HEK293 (cell line): ENCODE results near the gene ARHGDIB.

ENCODE experiments used
- CTCF ChIA-PET: fragments of 350-600 bp; formaldehyde crosslinking; extraction: SDS; loops from one replicate; lab custom pipeline; 2021; ENCODE audit warnings: antibody characterized with exemption; lab: Yijun Ruan, JAX
- POLR2A ChIA-PET: fragments of 300-600 bp; formaldehyde crosslinking; extraction: SDS; loops from one replicate; lab custom pipeline; 2020; ENCODE audit warnings: antibody characterized with exemption, inconsistent platforms; lab: Yijun Ruan, JAX
- H3K27ac ChIP-seq: fragments of 200-500 bp; sonication (Bioruptor generic); 2 replicates; pipeline ENCODE4 v1.5.1; 2014; ENCODE audit warnings: low read depth, low read length, control low read depth, inconsistent platforms; ENCODE audit errors: extremely low read depth
- H3K36me3 ChIP-seq, 2 experiments: fragments of 200-500 bp in 1 of 2; sonication (Bioruptor generic) in 1 of 2; 1 replicate in 1 of 2; 2 replicates in 1 of 2; pipeline ENCODE4 v1.5.1; 2014 to 2017; ENCODE audit warnings: inconsistent platforms in 2 of 2, low read length in 2 of 2; ENCODE audit not compliant: control insufficient read depth in 2 of 2, insufficient read depth in 1 of 2
- H3K4me1 ChIP-seq: fragments of 200-500 bp; sonication (Bioruptor generic); 2 replicates; pipeline ENCODE4 v1.5.1; 2014; ENCODE audit warnings: mild to moderate bottlenecking, low read length, inconsistent platforms; ENCODE audit not compliant: control insufficient read depth, insufficient read depth
- H3K4me3 ChIP-seq: 2 replicates; pipeline ENCODE4 v1.5.1; 2011; ENCODE audit warnings: low read depth, mild to moderate bottlenecking, control low read depth, low read length, moderate library complexity
- H3K9me3 ChIP-seq: fragments of 200-500 bp; sonication (Bioruptor generic); 2 replicates; pipeline ENCODE4 v1.5.1; 2014; ENCODE audit warnings: low read depth, low read length, inconsistent platforms; ENCODE audit not compliant: control insufficient read depth, insufficient read depth
- GFI1B ChIP-seq: fragments of 450-650 bp; formaldehyde crosslinking; IDR thresholded peaks from 2 replicates; pipeline ENCODE4 v1.5.1; 2016; ENCODE audit warnings: missing biosample characterization, missing genetic modification characterization
- GLI2 ChIP-seq: fragments of 450-650 bp; formaldehyde crosslinking; IDR thresholded peaks from 2 replicates; pipeline ENCODE4; 2017; ENCODE audit warnings: missing biosample characterization, missing genetic modification characterization, low read depth, borderline replicate concordance
- KLF8 ChIP-seq: fragments of 450-650 bp; formaldehyde crosslinking; IDR thresholded peaks from 2 replicates; pipeline ENCODE4 v1.5.1; 2016; ENCODE audit warnings: missing biosample characterization, missing genetic modification characterization
- KLF9 ChIP-seq: fragments of 450-650 bp; formaldehyde crosslinking; IDR thresholded peaks from 2 replicates; pipeline ENCODE4 v1.5.1; 2016; ENCODE audit warnings: missing biosample characterization, missing genetic modification characterization, low read depth
- WT1 ChIP-seq: fragments of 450-650 bp; formaldehyde crosslinking; IDR thresholded peaks from 2 replicates; pipeline ENCODE4 v1.5.1; 2016; ENCODE audit warnings: missing biosample characterization, missing genetic modification characterization
- YY2 ChIP-seq: fragments of 450-650 bp; formaldehyde crosslinking; IDR thresholded peaks from 2 replicates; pipeline ENCODE4 v1.5.1; 2016; ENCODE audit warnings: missing biosample characterization, missing genetic modification characterization
- ZBTB11 ChIP-seq: fragments of 450-650 bp; formaldehyde crosslinking; conservative IDR thresholded peaks from 2 replicates; pipeline ENCODE4 v1.5.1; 2016; ENCODE audit warnings: low read depth, missing biosample characterization, missing genetic modification characterization
- ZBTB20 ChIP-seq: fragments of 450-650 bp; formaldehyde crosslinking; IDR thresholded peaks from 2 replicates; pipeline ENCODE4 v1.5.1; 2016; ENCODE audit warnings: missing biosample characterization, missing genetic modification characterization
- ZBTB21 ChIP-seq: fragments of 450-650 bp; formaldehyde crosslinking; IDR thresholded peaks from 2 replicates; pipeline ENCODE4 v1.5.1; 2017; ENCODE audit warnings: missing biosample characterization, missing genetic modification characterization
- ZBTB6 ChIP-seq: fragments of 450-650 bp; formaldehyde crosslinking; IDR thresholded peaks from 2 replicates; pipeline ENCODE4 v1.5.1; 2017; ENCODE audit warnings: missing biosample characterization, missing genetic modification characterization
- ZFP3 ChIP-seq: fragments of 450-650 bp; formaldehyde crosslinking; IDR thresholded peaks from 2 replicates; pipeline ENCODE4 v1.5.1; 2016; ENCODE audit warnings: low read depth, missing biosample characterization, missing genetic modification characterization
- ZIC2 ChIP-seq: fragments of 450-650 bp; formaldehyde crosslinking; IDR thresholded peaks from 2 replicates; pipeline ENCODE4 v1.5.1; 2016; ENCODE audit warnings: missing biosample characterization, missing genetic modification characterization
- ZNF16 ChIP-seq: fragments of 450-650 bp; formaldehyde crosslinking; IDR thresholded peaks from 2 replicates; pipeline ENCODE4 v1.5.1; 2016; ENCODE audit warnings: low read depth, missing biosample characterization, missing genetic modification characterization
- ZNF274 ChIP-seq, 2 experiments: fragments of 200-500 bp in 1 of 2; fragments of 450-650 bp in 1 of 2; sonication (Bioruptor generic) in 1 of 2; formaldehyde crosslinking in 1 of 2; IDR thresholded peaks; 2 replicates each; pipeline versions ENCODE4 v1.5.1 to v1.6.1; 2014 to 2016; ENCODE audit warnings: borderline replicate concordance in 1 of 2, inconsistent platforms in 1 of 2, low read length in 1 of 2, missing biosample characterization in 1 of 2, missing genetic modification characterization in 1 of 2
- ZNF292 ChIP-seq: fragments of 450-650 bp; formaldehyde crosslinking; IDR thresholded peaks from 2 replicates; pipeline ENCODE4 v1.5.1; 2016; ENCODE audit warnings: low read depth, missing biosample characterization, missing genetic modification characterization, borderline replicate concordance
- ZNF37A ChIP-seq: fragments of 450-650 bp; IDR thresholded peaks from 2 replicates; pipeline ENCODE4 v1.5.1; 2018; ENCODE audit warnings: missing biosample characterization, missing genetic modification characterization
- ZNF404 ChIP-seq: fragments of 450-650 bp; formaldehyde crosslinking; IDR thresholded peaks from 2 replicates; pipeline ENCODE4 v1.5.1; 2017; ENCODE audit warnings: missing biosample characterization, missing genetic modification characterization
- ZNF449 ChIP-seq: fragments of 450-650 bp; formaldehyde crosslinking; IDR thresholded peaks from 2 replicates; pipeline ENCODE4 v1.5.1; 2017; ENCODE audit warnings: missing biosample characterization, mild to moderate bottlenecking, missing genetic modification characterization, moderate library complexity
- ZNF530 ChIP-seq: fragments of 450-650 bp; formaldehyde crosslinking; IDR thresholded peaks from 2 replicates; pipeline ENCODE4 v1.5.1; 2016; ENCODE audit warnings: low read depth, missing biosample characterization, missing genetic modification characterization
- ZNF585B ChIP-seq: fragments of 450-650 bp; formaldehyde crosslinking; IDR thresholded peaks from 2 replicates; pipeline ENCODE4 v1.5.1; 2016; ENCODE audit warnings: missing biosample characterization, missing genetic modification characterization
- ZNF624 ChIP-seq: fragments of 450-650 bp; formaldehyde crosslinking; IDR thresholded peaks from 2 replicates; pipeline ENCODE4 v1.5.1; 2017; ENCODE audit warnings: missing biosample characterization, missing genetic modification characterization
- ZNF776 ChIP-seq: fragments of 450-650 bp; formaldehyde crosslinking; IDR thresholded peaks from 2 replicates; pipeline ENCODE4 v1.5.0; 2017; ENCODE audit warnings: missing biosample characterization, missing genetic modification characterization, borderline replicate concordance

ARHGDIB gene

GRCh38 chr12:14956024-14956891, 5.1 kb downstream of the ARHGDIB start:
- no peaks in the 10 kb centered on the region for H3K36me3 ChIP-seq
- no peaks in the 10 kb centered on the region for H3K4me1 ChIP-seq
- H3K4me3 ChIP-seq, result no peak overlapping the region
- TF ChIP-seq ZBTB20, result no peak
- TF ChIP-seq ZNF16, result no peak
- TF ChIP-seq ZFP3, result no peak
- no peak for TF ChIP-seq ZBTB11
- no peak for TF ChIP-seq KLF8
- no peak for TF ChIP-seq ZIC2 (tag by site-specific recombination)
- TF ChIP-seq ZNF274 (IDR thresholded peaks at IDR 0.05; ENCODE audit: low read length), result no peak
- TF ChIP-seq ZNF274 (tag by site-specific recombination; IDR thresholded peaks at IDR 0.05; ENCODE audit: borderline replicate concordance), result no peak
- no peak for TF ChIP-seq ZNF292 (tag by site-specific recombination)
- TF ChIP-seq ZNF37A, result no peak
- no peak for TF ChIP-seq ZNF404 (tag by site-specific recombination)
- TF ChIP-seq GLI2 (tag by site-specific recombination), result no peak
- no peak for TF ChIP-seq ZNF530 (tag by site-specific recombination)
- no peak for TF ChIP-seq ZNF624 (tag by site-specific recombination)
- TF ChIP-seq ZNF585B (tag by site-specific recombination), result no peak
- no peak for TF ChIP-seq ZBTB21 (tag by site-specific recombination)
- ChIA-PET CTCF (interaction anchor here (0.6 kb wide), 1 partner anchor 613 kb away, joined by 4 read pairs; no protein-coding TSS in a partner anchor), POLR2A (no interaction called here)
- H3K27ac ChIP-seq, result no peak overlapping the region
- H3K9me3 ChIP-seq, result no peaks in the 10 kb centered on the region

- Histone ChIP-seq H3K36me3 (no peaks in the 10 kb centered on the region), H3K9me3 (no peaks in the 10 kb centered on the region), H3K4me1 (no peaks in the 10 kb centered on the region), H3K4me3 (no peak overlapping the region), H3K27ac (no peak overlapping the region)
- CTCF ChIA-PET, result no interaction called here
- TF ChIP-seq ZBTB6 (tag by site-specific recombination) (no peak), ZNF449 (tag by site-specific recombination) (no peak), KLF9 (tag by site-specific recombination) (no peak), GFI1B (tag by site-specific recombination) (no peak), WT1 (tag by site-specific recombination) (no peak), YY2 (tag by site-specific recombination) (no peak), ZFP3 (no peak), ZNF776 (no peak)
- POLR2A ChIA-PET, result no interaction called here
Measured at GRCh38 chr12:14954269-14954668, 7.1 kb downstream of the ARHGDIB start.
